HCT116 (cell line): ENCODE data around the gene ARID3A.

Experiments
- EZH2 ChIP-seq: fragments of 200-600 bp; sonication (generic); IDR thresholded peaks from 2 replicates; pipeline ENCODE4 v1.6.1; 2017; ENCODE audit warnings: antibody characterized with exemption, mixed run types
- POLR2A ChIP-seq: IDR thresholded peaks from 2 replicates; pipeline ENCODE4 v1.7.0; 2011; ENCODE audit warnings: borderline replicate concordance; ENCODE audit not compliant: insufficient read depth, insufficient read length; ENCODE audit errors: extremely low read depth
- POLR2AphosphoS5 ChIP-seq: IDR thresholded peaks from 2 replicates; pipeline ENCODE4 v1.6.1; 2011; ENCODE audit warnings: mild to moderate bottlenecking, low read depth, low read length, moderate library complexity

DNA sequence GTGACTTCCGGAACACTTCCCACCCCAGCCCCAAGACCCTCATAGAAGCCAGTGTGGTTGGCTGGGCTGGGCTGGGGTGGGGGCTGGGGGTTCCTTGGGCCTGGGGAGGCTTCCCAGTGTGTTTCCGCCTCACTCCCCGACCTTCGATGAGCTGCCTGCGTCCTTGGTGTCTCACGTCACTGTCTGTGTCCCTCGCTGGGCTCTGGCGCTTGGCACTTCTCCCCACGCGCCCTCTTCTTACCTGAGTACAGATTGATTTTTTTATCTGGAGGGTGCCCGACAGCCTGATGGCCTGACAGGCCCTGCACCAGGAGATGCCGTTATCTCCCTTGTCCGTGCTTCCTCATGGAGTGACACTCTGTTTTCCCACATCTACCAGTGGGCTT, 66.8 kb downstream of the ARID3A start:
- TF ChIP-seq POLR2A = no peak
- TF ChIP-seq EZH2 = no peak
- no peak for TF ChIP-seq POLR2AphosphoS5
